ENCODE results near the gene MT1HL1. TPM values are rescaled to one million over a fixed set of nuclear protein-coding genes. Genes with fewer than 3 reads are reported as not detected.

Gene MT1HL1
- total and polyA plus RNA-seq, 5 donors from 2014 or later: not detected

- ATAC-seq (ENCODE audit: low read depth in 2 of 2) (no peak), DNase-seq (no peak)
- peaks cover 5% of the 10 kb centered on the region for H3K36me3 Mint-ChIP-seq
- Histone ChIP-seq H3K9me3 (ENCODE audit: control insufficient read depth in 2 of 2, low read length in 2 of 2) (peaks cover 0 to 4% of the 10 kb centered on the region in 2 experiments), H3K4me1 (ENCODE audit: control insufficient read depth, insufficient read depth, low read length, poor library complexity, severe bottlenecking) (no peaks in the 10 kb centered on the region), H3K27me3 (ENCODE audit: control insufficient read depth, insufficient read depth, low read length) (no peaks in the 10 kb centered on the region), H3K4me3 (ENCODE audit: low read depth, low read length) (no peak overlapping the region), H3K36me3 (ENCODE audit: control insufficient read depth, insufficient read depth, low read length) (no peaks in the 10 kb centered on the region), H3K27ac (ENCODE audit: insufficient read depth, low read length, poor library complexity, severe bottlenecking) (no peak overlapping the region)
- H3K27me3 Mint-ChIP-seq: peaks cover 5% of the 10 kb centered on the region
- no peak overlapping the region for H3K4me3 Mint-ChIP-seq
- no peak overlapping the region for H3K27ac Mint-ChIP-seq
- no peaks in the 10 kb centered on the region for H3K4me1 Mint-ChIP-seq
- peaks cover 0 to 10% (median 4%) of the 10 kb centered on the region in 7 donors for H3K9me3 Mint-ChIP-seq
Observed at GRCh38 chr1:236963920-236964319, 40.3 kb downstream of the MT1HL1 start.

GRCh38 chr1:236959112-236959511 is 45.1 kb downstream of the MT1HL1 start:
- no peak overlapping the region for H3K4me3 Mint-ChIP-seq
- DNase-seq: no peak
- H3K27me3 ChIP-seq (ENCODE audit: control insufficient read depth, insufficient read depth, low read length): no peaks in the 10 kb centered on the region
- no peak overlapping the region for H3K27ac Mint-ChIP-seq
- H3K4me1 ChIP-seq (ENCODE audit: control insufficient read depth, insufficient read depth, low read length, poor library complexity, severe bottlenecking): no peaks in the 10 kb centered on the region
- H3K27me3 Mint-ChIP-seq: no peaks in the 10 kb centered on the region
- peaks cover 5% of the 10 kb centered on the region for H3K36me3 Mint-ChIP-seq
- peaks cover 0 to 4% of the 10 kb centered on the region in 2 experiments for H3K9me3 ChIP-seq (ENCODE audit: control insufficient read depth in 2 of 2, low read length in 2 of 2)
- H3K27ac ChIP-seq (ENCODE audit: insufficient read depth, low read length, poor library complexity, severe bottlenecking): no peak overlapping the region
- no peaks in the 10 kb centered on the region for H3K4me1 Mint-ChIP-seq
- H3K4me3 ChIP-seq (ENCODE audit: low read depth, low read length): no peak overlapping the region
- H3K9me3 Mint-ChIP-seq: peaks cover 0 to 12% (median 4%) of the 10 kb centered on the region in 7 donors
- no peaks in the 10 kb centered on the region for H3K36me3 ChIP-seq (ENCODE audit: control insufficient read depth, insufficient read depth, low read length)
- no peak for ATAC-seq (ENCODE audit: low read depth in 2 of 2)

GRCh38 chr1:236957235-236957634 is 47.0 kb downstream of the MT1HL1 start:
- ATAC-seq (ENCODE audit: low read depth in 2 of 2) (no peak), DNase-seq (no peak)
- Histone ChIP-seq H3K9me3 (ENCODE audit: control insufficient read depth in 2 of 2, low read length in 2 of 2) (peaks cover 0 to 4% of the 10 kb centered on the region in 2 experiments), H3K36me3 (ENCODE audit: control insufficient read depth, insufficient read depth, low read length) (no peaks in the 10 kb centered on the region), H3K27ac (ENCODE audit: insufficient read depth, low read length, poor library complexity, severe bottlenecking) (no peak overlapping the region), H3K4me1 (ENCODE audit: control insufficient read depth, insufficient read depth, low read length, poor library complexity, severe bottlenecking) (no peaks in the 10 kb centered on the region), H3K4me3 (ENCODE audit: low read depth, low read length) (no peak overlapping the region), H3K27me3 (ENCODE audit: control insufficient read depth, insufficient read depth, low read length) (no peaks in the 10 kb centered on the region)
- H3K9me3 Mint-ChIP-seq: peaks cover 0 to 12% (median 4%) of the 10 kb centered on the region in 7 donors
- H3K4me3 Mint-ChIP-seq: no peak overlapping the region
- H3K27ac Mint-ChIP-seq: no peak overlapping the region
- no peaks in the 10 kb centered on the region for H3K4me1 Mint-ChIP-seq
- peaks cover 5% of the 10 kb centered on the region for H3K36me3 Mint-ChIP-seq
- peaks cover under 1% of the 10 kb centered on the region for H3K27me3 Mint-ChIP-seq

Other genes with a start within 250 kb of the MT1HL1 start
- 44.5 TPM for gene MTR, start 209.1 kb downstream of the MT1HL1 start, total RNA-seq
- 10 to 100 TPM; 12.6 to 15.0 (median 14.5) TPM for gene MTR, start 209.1 kb downstream of the MT1HL1 start, polyA plus RNA-seq
- gene RYR2, start 37.7 kb upstream of the MT1HL1 start, total RNA-seq: 0.02 TPM
- gene RYR2, start 37.7 kb upstream of the MT1HL1 start, polyA plus RNA-seq: under 1 TPM in 1 of 4 donors, not detected in 3; 0.40 TPM